CD14-positive monocyte (primary cell): ENCODE results near the gene TM4SF18. TPM values are rescaled to one million over a fixed set of nuclear protein-coding genes. Genes with fewer than 3 reads are reported as not detected.

Experiments
- DNase-seq, 3 donors: peaks; one replicate each; pipeline ENCODE4 v3.0.0-alpha.2; 2011 to 2022
- H2AFZ ChIP-seq: 2 replicates; pipeline ENCODE4 v1.6.0; 2012; ENCODE audit warnings: mild to moderate bottlenecking, low read depth, low read length, inconsistent platforms; ENCODE audit not compliant: insufficient read depth, poor library complexity, severe bottlenecking
- H3K27ac ChIP-seq, 2 donors: 1 replicate in 1 of 2; 2 replicates in 1 of 2; pipeline ENCODE4 v1.5.1; 2012 to 2013; ENCODE audit warnings: low read length in 2 of 2, control low read depth in 1 of 2, inconsistent platforms in 1 of 2, low read depth in 1 of 2, mild to moderate bottlenecking in 1 of 2
- H3K27me3 ChIP-seq, 2 donors: one replicate each; pipeline versions ENCODE4 v1.6.0 to v1.6.1; 2011 to 2013; ENCODE audit warnings: low read length in 2 of 2; ENCODE audit not compliant: control insufficient read depth in 2 of 2, insufficient read depth in 2 of 2
- H3K36me3 ChIP-seq, 2 donors: replicated peaks in 1 of 2; 1 replicate in 1 of 2; 2 replicates in 1 of 2; pipeline versions ENCODE4 v1.5.1 to v1.6.1; 2012 to 2013; ENCODE audit warnings: low read length in 2 of 2, control low read depth in 1 of 2, inconsistent platforms in 1 of 2, mild to moderate bottlenecking in 1 of 2; ENCODE audit not compliant: insufficient read depth in 2 of 2, control insufficient read depth in 1 of 2
- H3K4me1 ChIP-seq, 2 donors: 1 replicate in 1 of 2; 2 replicates in 1 of 2; pipeline versions ENCODE4 v1.5.1 to v1.6.1; 2012 to 2013; ENCODE audit warnings: low read length in 2 of 2, control low read depth in 1 of 2, inconsistent platforms in 1 of 2, mild to moderate bottlenecking in 1 of 2, moderate library complexity in 1 of 2; ENCODE audit not compliant: insufficient read depth in 2 of 2, control insufficient read depth in 1 of 2
- H3K4me2 ChIP-seq: replicated peaks from 2 replicates; pipeline ENCODE3; 2012; ENCODE audit warnings: low read length, moderate library complexity, mild to moderate bottlenecking; ENCODE audit not compliant: poor library complexity, severe bottlenecking; ENCODE audit errors: extremely low read depth
- H3K4me3 ChIP-seq, 3 experiments: fragments of 200-600 bp in 1 of 3; sonication (generic) in 1 of 3; replicated peaks in 1 of 3; 1 replicate in 2 of 3; 2 replicates in 1 of 3; pipeline ENCODE4 v1.5.1; 2011 to 2013; ENCODE audit warnings: low read length in 3 of 3, mild to moderate bottlenecking in 3 of 3, control low read depth in 2 of 3, low read depth in 2 of 3, inconsistent platforms in 1 of 3, moderate library complexity in 1 of 3
- H3K79me2 ChIP-seq: 2 replicates; pipeline ENCODE4 v1.6.0; 2012; ENCODE audit warnings: mild to moderate bottlenecking, control low read depth, inconsistent platforms, low read length, moderate library complexity; ENCODE audit not compliant: insufficient read depth
- H3K9ac ChIP-seq: 2 replicates; pipeline ENCODE4 v1.6.0; 2017; ENCODE audit warnings: low read length, mild to moderate bottlenecking; ENCODE audit not compliant: insufficient read depth, poor library complexity, severe bottlenecking
- H3K9me3 ChIP-seq, 2 donors: replicated peaks in 1 of 2; 1 replicate in 1 of 2; 2 replicates in 1 of 2; pipeline versions ENCODE4 v1.5.1 to v1.6.1; 2012 to 2013; ENCODE audit warnings: low read length in 2 of 2, control low read depth in 1 of 2; ENCODE audit not compliant: control insufficient read depth in 1 of 2, insufficient read depth in 1 of 2
- H4K20me1 ChIP-seq: 2 replicates; pipeline ENCODE4 v1.6.0; 2012; ENCODE audit warnings: mild to moderate bottlenecking, low read length, control low read depth, moderate library complexity; ENCODE audit not compliant: insufficient read depth
- H3K27ac Mint-ChIP-seq, 7 donors: one replicate each; pipeline ENCODE4 v1.8.0; 2020; ENCODE audit warnings: mild to moderate bottlenecking in 7 of 7, mixed read lengths in 7 of 7, moderate library complexity in 6 of 7, inconsistent platforms in 2 of 7
- H3K27me3 Mint-ChIP-seq, 3 donors: one replicate each; pipeline ENCODE4 v1.8.0; 2021 to 2022; ENCODE audit warnings: low read depth in 3 of 3, mild to moderate bottlenecking in 3 of 3, mixed read lengths in 3 of 3, moderate library complexity in 3 of 3, inconsistent platforms in 1 of 3
- H3K36me3 Mint-ChIP-seq, 2 donors: one replicate each; pipeline ENCODE4 v1.8.0; 2020; ENCODE audit warnings: mixed read lengths in 2 of 2, inconsistent platforms in 1 of 2, mild to moderate bottlenecking in 1 of 2
- H3K4me1 Mint-ChIP-seq: one replicate; pipeline ENCODE4 v1.8.0; 2020; ENCODE audit warnings: mild to moderate bottlenecking, mixed read lengths
- H3K4me3 Mint-ChIP-seq, 2 donors: one replicate each; pipeline ENCODE4 v1.8.0; 2020; ENCODE audit warnings: mild to moderate bottlenecking in 2 of 2, mixed read lengths in 2 of 2, moderate library complexity in 1 of 2
- H3K9me3 Mint-ChIP-seq, 7 donors: one replicate each; pipeline ENCODE4 v1.8.0; 2020 to 2022; ENCODE audit warnings: mixed read lengths in 7 of 7, mild to moderate bottlenecking in 6 of 7, moderate library complexity in 6 of 7, inconsistent platforms in 2 of 7
- CTCF ChIP-seq: fragments of 200-600 bp; IDR thresholded peaks from one replicate; pipeline ENCODE4 v1.8.0; 2022; ENCODE audit warnings: antibody characterized with exemption, mild to moderate bottlenecking
- WGBS: methylation state at CpG from one replicate; pipeline ENCODE4 v1.1.5; 2013; ENCODE audit warnings: missing lambda C conversion rate; ENCODE audit not compliant: insufficient coverage; 5-methylcytosine and 5-hydroxymethylcytosine counted together
- intact Hi-C, 2 donors: fragments of 100-400 bp; cut with micrococcal nuclease; formaldehyde crosslinking; loops; one replicate each; pipeline versions ENCODE4 v1.15.0 to v1.15.1; 2023
- polyA plus RNA-seq, 3 donors: library from polyadenylated mRNA; depleted of rRNA in 1 of 3; unstranded in 2 of 3; stranded (reverse) in 1 of 3; fragments of 300-500 nt in 2 of 3; fragments of >200 nt in 1 of 3; fragmentation: Illumina TruSeq in 2 of 3; gene quantifications; 1 replicate in 2 of 3; 2 replicates in 1 of 3; pipeline ENCODE4 v1.2.3, GENCODE V29; 2012 to 2021

TM4SF18 gene
- polyA plus RNA-seq, 3 donors: not detected

- no peaks in the 10 kb centered on the region for H3K36me3 Mint-ChIP-seq
- no peaks in the 10 kb centered on the region for H3K9me3 ChIP-seq
- H2AFZ ChIP-seq: no peak overlapping the region
- WGBS: 0% methylated on average over 1 of the region's 4 CpGs
- no peaks in the 10 kb centered on the region for H3K27me3 Mint-ChIP-seq
- H3K4me1 Mint-ChIP-seq: peaks cover 32% of the 10 kb centered on the region
- peak overlapping the region; percentile 47 to 55 for H3K27ac ChIP-seq
- no peaks in the 10 kb centered on the region for H3K79me2 ChIP-seq
- peak overlapping the region; percentile 64 to 92 (median 79) for H3K27ac Mint-ChIP-seq
- peaks cover 27 to 35% of the 10 kb centered on the region in 2 donors for H3K4me1 ChIP-seq
- peaks cover 0 to 2% (median 0%) of the 10 kb centered on the region in 7 donors for H3K9me3 Mint-ChIP-seq
- no peak overlapping the region for H3K9ac ChIP-seq
- no peaks in the 10 kb centered on the region for H3K27me3 ChIP-seq
- intact Hi-C loops: loop anchor here in 1 of 2 donors (5.0 kb wide), 1 partner anchor 65 kb away; no protein-coding TSS in a partner anchor
- no peaks in the 10 kb centered on the region for H4K20me1 ChIP-seq
- H3K4me2 ChIP-seq: peak overlapping the region; percentile 37
- peak; percentile 73 to 90 (median 79) for DNase-seq
- H3K4me3 Mint-ChIP-seq: no peak overlapping the region
- no peaks in the 10 kb centered on the region for H3K36me3 ChIP-seq
- peak overlapping the region in 1 of 3 experiments; percentile 18 for H3K4me3 ChIP-seq
- no peak for TF ChIP-seq CTCF
These were observed 9.3 kb upstream of the TM4SF18 start for GRCh38 chr3:149342413-149343380.

- peaks cover 27 to 35% of the 10 kb centered on the region in 2 donors for H3K4me1 ChIP-seq
- DNase-seq: peak in 1 of 3 donors; percentile 14
- no peaks in the 10 kb centered on the region for H4K20me1 ChIP-seq
- intact Hi-C loops: loop anchor here in 1 of 2 donors (5.0 kb wide), 1 partner anchor 63 kb away; no protein-coding TSS in a partner anchor
- peak overlapping the region in 1 of 2 donors; percentile 9 for H3K27ac ChIP-seq
- Mint-ChIP-seq H3K9me3 (peaks cover 0 to 2% (median 0%) of the 10 kb centered on the region in 7 donors), H3K27ac (peak overlapping the region in 2 of 7 donors; percentile 36 to 63), H3K36me3 (no peaks in the 10 kb centered on the region), H3K4me3 (no peak overlapping the region), H3K4me1 (peaks cover 32% of the 10 kb centered on the region), H3K27me3 (no peaks in the 10 kb centered on the region)
- H3K36me3 ChIP-seq: no peaks in the 10 kb centered on the region
- WGBS: no CpG with 5 or more reads among the region's 1 CpG
- no peaks in the 10 kb centered on the region for H3K27me3 ChIP-seq
- H3K79me2 ChIP-seq: no peaks in the 10 kb centered on the region
- H3K4me3 ChIP-seq: peak overlapping the region in 1 of 3 experiments; percentile 2
- H3K9ac ChIP-seq: no peak overlapping the region
- peak overlapping the region; percentile 24 for H3K4me2 ChIP-seq
- H3K9me3 ChIP-seq: no peaks in the 10 kb centered on the region
- TF ChIP-seq CTCF: no peak
- H2AFZ ChIP-seq: no peak overlapping the region
These were observed 7.0 kb upstream of the TM4SF18 start for GRCh38 chr3:149340310-149340933.
